Smooth muscle cell (in vitro differentiated cells): ENCODE data around the gene FREM1. TPM values are rescaled to one million over a fixed set of nuclear protein-coding genes. Genes with fewer than 3 reads are reported as not detected.

Experiments used
- DNase-seq: peaks from one replicate; lab custom pipeline; 2025; ENCODE audit not compliant: unreplicated experiment; lab: John Stamatoyannopoulos, UW
- H2AFZ ChIP-seq: fragments of 200-600 bp; sonication (generic); 2 replicates; pipeline ENCODE4 v1.6.0; 2016; ENCODE audit warnings: antibody characterized with exemption, low read depth, mild to moderate bottlenecking
- H3F3A ChIP-seq: fragments of 200-600 bp; sonication (generic); 2 replicates; pipeline ENCODE4 v1.6.0; 2017; ENCODE audit warnings: antibody characterized with exemption, low read depth
- H3K27ac ChIP-seq: fragments of 200-600 bp; sonication (generic); 2 replicates; pipeline ENCODE4 v1.5.1; 2016; ENCODE audit warnings: low read depth, mild to moderate bottlenecking
- H3K27me3 ChIP-seq: fragments of 200-600 bp; sonication (generic); 2 replicates; pipeline ENCODE4 v1.6.1; 2016; ENCODE audit warnings: low read depth, mild to moderate bottlenecking
- H3K36me3 ChIP-seq: fragments of 200-600 bp; sonication (generic); 2 replicates; pipeline ENCODE4 v1.5.1; 2016; ENCODE audit warnings: low read depth
- H3K4me1 ChIP-seq: fragments of 200-600 bp; sonication (generic); 2 replicates; pipeline ENCODE4 v1.5.1; 2016; ENCODE audit warnings: low read depth
- H3K4me2 ChIP-seq: fragments of 200-600 bp; sonication (generic); 2 replicates; pipeline ENCODE4 v1.6.0; 2016; ENCODE audit warnings: mild to moderate bottlenecking
- H3K4me3 ChIP-seq: fragments of 200-600 bp; sonication (generic); 2 replicates; pipeline ENCODE4 v1.5.1; 2016; ENCODE audit warnings: mild to moderate bottlenecking
- H3K79me2 ChIP-seq: fragments of 200-600 bp; sonication (generic); 2 replicates; pipeline ENCODE4 v1.6.0; 2016; ENCODE audit warnings: low read depth, mild to moderate bottlenecking
- H3K9ac ChIP-seq: fragments of 200-600 bp; sonication (generic); 2 replicates; pipeline ENCODE4 v1.6.0; 2016; ENCODE audit warnings: low read depth
- H3K9me3 ChIP-seq: fragments of 200-600 bp; sonication (generic); replicated peaks from 2 replicates; pipeline ENCODE4 v1.5.1; 2016; ENCODE audit warnings: low read depth
- H4K20me1 ChIP-seq: fragments of 200-600 bp; sonication (generic); 2 replicates; pipeline ENCODE4 v1.6.0; 2016; ENCODE audit warnings: low read depth
- WGBS: methylation state at CpG from one replicate; pipeline ENCODE4 v1.1.7; 2016; ENCODE audit warnings: low lambda C conversion rate; 5-methylcytosine and 5-hydroxymethylcytosine counted together
- polyA plus RNA-seq: library from polyadenylated mRNA; unstranded; fragments of >200 nt; fragmentation: Nextera tagmentation; extraction: Ambion mirVana; gene quantifications from 2 replicates; pipeline ENCODE4 v1.2.1, GENCODE V29; 2016
- total RNA-seq: library from RNA; depleted of rRNA; stranded (reverse); fragments of >200 nt; gene quantifications from 2 replicates; pipeline ENCODE4 v1.2.3, GENCODE V29; 2014
- TF ChIP-seq, protein P1 (sequence below): fragments of 200-600 bp; sonication (generic); IDR thresholded peaks from 2 replicates; pipeline ENCODE4 v1.5.1; 2017; ENCODE audit warnings: borderline replicate concordance, mild to moderate bottlenecking, antibody characterized with exemption; ENCODE audit not compliant: insufficient read depth, poor library complexity, severe bottlenecking

Gene FREM1
- total and polyA plus RNA-seq, 2 experiments from 2014 or later, result 18.0 TPM

DNA sequence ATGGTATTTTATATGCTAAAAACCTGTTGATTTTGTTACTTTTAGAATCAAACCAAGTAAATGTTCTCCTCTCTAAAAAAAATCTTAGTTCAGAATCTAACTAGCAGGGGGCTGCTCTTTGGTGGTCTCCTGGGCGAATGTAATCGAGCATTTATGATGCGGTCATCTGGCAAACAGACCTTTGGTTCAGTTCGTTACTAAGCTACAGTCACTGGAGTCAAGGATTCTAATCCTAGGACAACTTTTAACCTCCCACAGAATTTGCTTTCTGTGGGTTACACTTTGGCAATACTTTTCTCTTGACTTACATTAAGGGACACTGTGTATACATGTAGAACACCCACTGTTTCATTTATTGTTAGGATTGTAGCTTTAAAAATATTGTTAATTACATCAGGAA lies 26.3 kb upstream of the FREM1 start:
- peak overlapping the region; percentile 2 for H3K4me3 ChIP-seq
- H2AFZ ChIP-seq, result peak overlapping the region; percentile 13
- H3F3A ChIP-seq, result peaks cover 20% of the 10 kb centered on the region
- TF ChIP-seq, protein P1, sequence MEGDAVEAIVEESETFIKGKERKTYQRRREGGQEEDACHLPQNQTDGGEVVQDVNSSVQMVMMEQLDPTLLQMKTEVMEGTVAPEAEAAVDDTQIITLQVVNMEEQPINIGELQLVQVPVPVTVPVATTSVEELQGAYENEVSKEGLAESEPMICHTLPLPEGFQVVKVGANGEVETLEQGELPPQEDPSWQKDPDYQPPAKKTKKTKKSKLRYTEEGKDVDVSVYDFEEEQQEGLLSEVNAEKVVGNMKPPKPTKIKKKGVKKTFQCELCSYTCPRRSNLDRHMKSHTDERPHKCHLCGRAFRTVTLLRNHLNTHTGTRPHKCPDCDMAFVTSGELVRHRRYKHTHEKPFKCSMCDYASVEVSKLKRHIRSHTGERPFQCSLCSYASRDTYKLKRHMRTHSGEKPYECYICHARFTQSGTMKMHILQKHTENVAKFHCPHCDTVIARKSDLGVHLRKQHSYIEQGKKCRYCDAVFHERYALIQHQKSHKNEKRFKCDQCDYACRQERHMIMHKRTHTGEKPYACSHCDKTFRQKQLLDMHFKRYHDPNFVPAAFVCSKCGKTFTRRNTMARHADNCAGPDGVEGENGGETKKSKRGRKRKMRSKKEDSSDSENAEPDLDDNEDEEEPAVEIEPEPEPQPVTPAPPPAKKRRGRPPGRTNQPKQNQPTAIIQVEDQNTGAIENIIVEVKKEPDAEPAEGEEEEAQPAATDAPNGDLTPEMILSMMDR, result no peak
- H3K9me3 ChIP-seq, result no peaks in the 10 kb centered on the region
- peaks cover 28% of the 10 kb centered on the region for H3K4me1 ChIP-seq
- peak overlapping the region; percentile 93 for H3K27ac ChIP-seq
- DNase-seq, result no peak
- H3K9ac ChIP-seq, result peak overlapping the region; percentile 61
- H3K4me2 ChIP-seq, result peak overlapping the region; percentile 74
- no peaks in the 10 kb centered on the region for H3K27me3 ChIP-seq
- H4K20me1 ChIP-seq, result no peaks in the 10 kb centered on the region
- no peaks in the 10 kb centered on the region for H3K36me3 ChIP-seq
- WGBS, result 17% methylated on average over 4 of the region's 4 CpGs
- H3K79me2 ChIP-seq, result no peaks in the 10 kb centered on the region

- H3K9me3 ChIP-seq, result no peaks in the 10 kb centered on the region
- peak overlapping the region; percentile 2 for H3K4me3 ChIP-seq
- peak overlapping the region; percentile 74 for H3K4me2 ChIP-seq
- no peaks in the 10 kb centered on the region for H3K79me2 ChIP-seq
- H4K20me1 ChIP-seq, result no peaks in the 10 kb centered on the region
- TF ChIP-seq, protein P1, result no peak
- WGBS, result 7% methylated on average over 1 of the region's 1 CpG
- H3K36me3 ChIP-seq, result no peaks in the 10 kb centered on the region
- peak overlapping the region; percentile 61 for H3K9ac ChIP-seq
- no peak for DNase-seq
- H2AFZ ChIP-seq, result peak overlapping the region; percentile 13
- H3K27ac ChIP-seq, result peak overlapping the region; percentile 93
- H3F3A ChIP-seq, result peaks cover 20% of the 10 kb centered on the region
- H3K27me3 ChIP-seq, result no peaks in the 10 kb centered on the region
- peaks cover 28% of the 10 kb centered on the region for H3K4me1 ChIP-seq
Observed at GRCh38 chr9:14935964-14936363, 25.7 kb upstream of the FREM1 start.

DNA sequence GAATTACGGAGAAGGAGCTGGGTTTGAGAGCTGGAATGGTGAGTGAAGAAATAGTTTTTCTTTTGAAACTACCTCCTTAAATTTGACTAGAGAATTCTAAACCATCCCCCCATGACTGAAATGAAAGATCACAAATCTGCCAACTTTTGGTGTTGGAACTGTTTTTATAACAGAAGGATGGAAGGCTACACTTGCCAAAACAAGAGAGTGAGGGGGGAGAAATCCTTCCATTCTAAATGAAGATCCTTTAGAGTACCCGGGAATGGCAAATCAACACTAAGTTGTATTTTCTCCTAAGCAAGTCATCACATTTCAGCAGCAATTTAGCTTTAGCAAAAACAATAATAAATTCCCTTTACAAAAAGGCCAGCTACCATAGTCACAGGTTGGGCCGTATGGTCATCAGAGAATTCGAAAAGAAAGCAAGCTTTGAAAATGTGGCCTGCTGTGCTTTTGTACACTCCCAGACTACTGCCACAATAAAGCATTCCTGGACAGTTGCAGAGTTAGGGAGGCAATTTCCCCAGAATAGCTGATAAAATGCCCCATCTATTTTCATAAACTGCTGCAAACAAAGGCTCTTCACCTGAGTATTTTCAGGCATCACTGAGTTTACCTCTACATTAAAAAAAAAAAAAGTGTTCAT lies 25.0 kb upstream of the FREM1 start:
- H3K36me3 ChIP-seq, result no peaks in the 10 kb centered on the region
- TF ChIP-seq, protein P1, result no peak
- 37% methylated on average over 4 of the region's 4 CpGs for WGBS
- no peaks in the 10 kb centered on the region for H3K27me3 ChIP-seq
- peaks cover 20% of the 10 kb centered on the region for H3F3A ChIP-seq
- H3K9me3 ChIP-seq, result no peaks in the 10 kb centered on the region
- H3K27ac ChIP-seq, result peak overlapping the region; percentile 93
- no peaks in the 10 kb centered on the region for H4K20me1 ChIP-seq
- H2AFZ ChIP-seq, result peak overlapping the region; percentile 52
- H3K9ac ChIP-seq, result no peak overlapping the region
- H3K4me2 ChIP-seq, result peak overlapping the region; percentile 74
- H3K79me2 ChIP-seq, result no peaks in the 10 kb centered on the region
- H3K4me3 ChIP-seq, result no peak overlapping the region
- H3K4me1 ChIP-seq, result peaks cover 28% of the 10 kb centered on the region
- no peak for DNase-seq

DNA sequence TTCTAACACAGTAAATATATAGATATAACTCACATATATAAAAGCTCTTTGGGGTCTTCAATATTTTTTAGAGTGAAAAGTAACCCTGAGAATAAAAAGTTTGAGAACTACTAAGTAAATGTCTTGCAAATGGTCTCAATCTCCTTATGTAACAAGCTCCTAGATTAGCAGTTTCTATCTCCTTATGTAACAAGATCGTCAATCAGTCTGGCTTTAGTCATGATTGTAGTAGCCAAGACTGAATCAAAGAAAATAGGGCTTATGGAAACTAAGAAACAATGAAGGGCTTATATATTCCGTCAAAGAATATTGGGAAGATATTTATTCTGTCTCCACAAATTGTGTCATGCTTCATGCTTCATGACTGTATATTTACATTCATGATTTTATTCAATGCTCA lies 22.4 kb upstream of the FREM1 start:
- no peak for DNase-seq
- no peak overlapping the region for H3K27ac ChIP-seq
- TF ChIP-seq, protein P1, result no peak
- no peaks in the 10 kb centered on the region for H3K79me2 ChIP-seq
- 74% methylated on average over 2 of the region's 2 CpGs for WGBS
- no peaks in the 10 kb centered on the region for H4K20me1 ChIP-seq
- no peaks in the 10 kb centered on the region for H3K9me3 ChIP-seq
- H3K4me2 ChIP-seq, result no peak overlapping the region
- peaks cover 27% of the 10 kb centered on the region for H3K4me1 ChIP-seq
- H2AFZ ChIP-seq, result no peak overlapping the region
- H3K27me3 ChIP-seq, result no peaks in the 10 kb centered on the region
- H3F3A ChIP-seq, result peaks cover 20% of the 10 kb centered on the region
- H3K4me3 ChIP-seq, result no peak overlapping the region
- H3K36me3 ChIP-seq, result no peaks in the 10 kb centered on the region
- H3K9ac ChIP-seq, result no peak overlapping the region
